HG03045 (cell line): ENCODE results near the gene TGFBR3L.
"Not testable (repeated sequence)": the region's sequence is repeated elsewhere in the genome, so short reads cannot be mapped to it uniquely, and the experiment has no call there.

Source experiments
- ATAC-seq: cut with Tn5 transposase; IDR thresholded peaks from one replicate; pipeline ENCODE4 v1.9.1; 2021; ENCODE audit warnings: mild to moderate bottlenecking, moderate library complexity; ENCODE audit not compliant: unreplicated experiment

Gene TGFBR3L

GRCh38 chr19:7879111-7879807 lies 35.4 kb upstream of the TGFBR3L start:
- ATAC-seq, result no peak

GRCh38 chr19:7879836-7880235 lies 34.8 kb upstream of the TGFBR3L start:
- no peak for ATAC-seq

GRCh38 chr19:7881910-7882309 lies 32.7 kb upstream of the TGFBR3L start:
- ATAC-seq, result no peak

- ATAC-seq, result no peak
These were observed 31.5 kb upstream of the TGFBR3L start for GRCh38 chr19:7883105-7883504.

GRCh38 chr19:7883796-7884570 lies 30.6 kb upstream of the TGFBR3L start:
- ATAC-seq, result no peak

GRCh38 chr19:7885818-7886217 lies 28.8 kb upstream of the TGFBR3L start:
- ATAC-seq, result no peak

GRCh38 chr19:7887408-7888144 lies 27.1 kb upstream of the TGFBR3L start:
- ATAC-seq, result no peak

- no peak for ATAC-seq
These were observed 26.3 kb upstream of the TGFBR3L start, which contains the start of gene LRRC8E for GRCh38 chr19:7888145-7888825. Gene LRRC8E, plus strand, starts transcription at chr19:7888510. Its CDS starts 7,094 bp downstream, at chr19:7895604.

- no peak for ATAC-seq
These were observed 25.8 kb upstream of the TGFBR3L start for GRCh38 chr19:7888826-7889217.

GRCh38 chr19:7893362-7894101 lies 21.1 kb upstream of the TGFBR3L start:
- not testable (repeated sequence) for ATAC-seq

- no peak for ATAC-seq
These were observed 19.9 kb upstream of the TGFBR3L start for GRCh38 chr19:7894612-7895309.

GRCh38 chr19:7895565-7895964 lies 19.1 kb upstream of the TGFBR3L start:
- no peak for ATAC-seq

- no peak for ATAC-seq
These were observed 17.3 kb upstream of the TGFBR3L start for GRCh38 chr19:7897292-7897691.

GRCh38 chr19:7898967-7899366 lies 15.7 kb upstream of the TGFBR3L start:
- no peak for ATAC-seq

GRCh38 chr19:7899751-7900378 lies 14.8 kb upstream of the TGFBR3L start:
- no peak for ATAC-seq

GRCh38 chr19:7900401-7900870 lies 14.2 kb upstream of the TGFBR3L start:
- no peak for ATAC-seq

- no peak for ATAC-seq
These were observed 13.7 kb upstream of the TGFBR3L start for GRCh38 chr19:7900931-7901330.

- no peak for ATAC-seq
These were observed 13.3 kb upstream of the TGFBR3L start for GRCh38 chr19:7901337-7901736.

GRCh38 chr19:7902796-7903243 lies 11.8 kb upstream of the TGFBR3L start:
- ATAC-seq, result no peak
